Aortic smooth muscle cell (primary cell): ENCODE data around the gene NPY1R. TPM values are rescaled to one million over a fixed set of nuclear protein-coding genes. Genes with fewer than 3 reads are reported as not detected.

Experiments used
- total RNA-seq: library from RNA; depleted of rRNA; stranded (reverse); fragments of >200 nt; gene quantifications from 2 replicates; pipeline ENCODE4 v1.2.3, GENCODE V29; 2014

The NPY1R gene
- total RNA-seq: 2.5 and 69.0 TPM in 2 replicates

GRCh38 chr4:163332526-163333406, at the start of gene NPY1R:
Gene NPY1R, minus strand, starts transcription at chr4:163332596. Its CDS starts 6,042 bp downstream, at chr4:163326554.

GRCh38 chr4:163343604-163344146, 11.3 kb upstream of the NPY1R start, which contains the start of gene NPY5R:
Gene NPY5R, plus strand, starts transcription at chr4:163343892. Its CDS starts 6,382 bp downstream, at chr4:163350274.

Other genes with a start within 250 kb of the NPY1R start
- 5.5 and 5.7 TPM in 2 replicates for gene NAF1, start 165.7 kb downstream of the NPY1R start, total RNA-seq
- gene NPY5R, start 11.3 kb upstream of the NPY1R start, total RNA-seq: 0.25 and 2.9 TPM in 2 replicates
- gene TKTL2, start 141.2 kb upstream of the NPY1R start, total RNA-seq: not detected in 2 replicates
- 32.5 and 39.4 TPM in 2 replicates for gene TMA16, start 162.1 kb upstream of the NPY1R start, total RNA-seq